A549 (cell line): ENCODE measurements around the gene HS6ST1.

Experiments used
- KDM5A ChIP-seq: fragments of 200-600 bp; sonication (generic); IDR thresholded peaks from 2 replicates; pipeline ENCODE4 v1.6.1; 2016; ENCODE audit warnings: antibody characterized with exemption, mild to moderate bottlenecking
- MAFK ChIP-seq: fragments of 450-650 bp; IDR thresholded peaks from 2 replicates; pipeline ENCODE4 v1.6.1; 2014; ENCODE audit not compliant: partially characterized antibody
- MYC ChIP-seq: IDR thresholded peaks from 2 replicates; pipeline ENCODE4 v1.6.1; 2012; ENCODE audit warnings: mild to moderate bottlenecking, inconsistent platforms, low read length, improper control_type of control experiment, borderline replicate concordance
- POLR2A ChIP-seq: IDR thresholded peaks from 2 replicates; pipeline ENCODE4 v1.6.1; 2012; ENCODE audit warnings: mild to moderate bottlenecking, low read length
- ZSCAN20 ChIP-seq: fragments of 250-450 bp; sonication (Bioruptor Pico); IDR thresholded peaks from 2 replicates; pipeline ENCODE4 v1.8.0; 2022; ENCODE audit warnings: mild to moderate bottlenecking, moderate library complexity
- TF ChIP-seq, protein P1 (sequence below): fragments of >200 bp; sonication (Bioruptor Twin); formaldehyde crosslinking; IDR thresholded peaks from 3 replicates; pipeline ENCODE4 v1.5.1; 2016
- TF ChIP-seq, protein P2 (sequence below): fragments of 450-650 bp; IDR thresholded peaks from 2 replicates; pipeline ENCODE4 v1.6.1; 2014; ENCODE audit warnings: antibody characterized with exemption
- TF ChIP-seq, protein P3 (sequence below): fragments of 200-600 bp; sonication (generic); IDR thresholded peaks from 2 replicates; pipeline ENCODE4 v1.6.1; 2016; ENCODE audit warnings: antibody characterized with exemption, mild to moderate bottlenecking, moderate library complexity

DNA sequence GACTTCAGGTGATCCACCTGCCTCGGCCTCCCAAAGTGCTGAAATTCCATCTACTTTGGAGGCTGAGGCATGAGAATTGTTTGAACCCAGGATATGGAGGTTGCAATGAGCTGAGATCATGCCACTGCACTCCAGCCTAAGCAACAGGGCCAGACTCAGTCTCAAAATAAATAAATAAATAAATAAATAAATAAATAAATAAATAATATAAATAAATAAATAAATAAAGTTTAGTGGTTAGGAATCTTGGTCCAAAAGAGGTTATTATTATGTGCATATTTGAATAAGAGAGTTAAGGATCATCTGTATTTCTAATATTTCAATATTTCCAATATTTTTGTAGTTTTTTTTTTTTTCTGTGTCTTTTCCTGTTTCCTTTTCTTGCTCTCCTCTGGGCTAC is 90.8 kb downstream of the HS6ST1 start:
- TF ChIP-seq, protein P1, sequence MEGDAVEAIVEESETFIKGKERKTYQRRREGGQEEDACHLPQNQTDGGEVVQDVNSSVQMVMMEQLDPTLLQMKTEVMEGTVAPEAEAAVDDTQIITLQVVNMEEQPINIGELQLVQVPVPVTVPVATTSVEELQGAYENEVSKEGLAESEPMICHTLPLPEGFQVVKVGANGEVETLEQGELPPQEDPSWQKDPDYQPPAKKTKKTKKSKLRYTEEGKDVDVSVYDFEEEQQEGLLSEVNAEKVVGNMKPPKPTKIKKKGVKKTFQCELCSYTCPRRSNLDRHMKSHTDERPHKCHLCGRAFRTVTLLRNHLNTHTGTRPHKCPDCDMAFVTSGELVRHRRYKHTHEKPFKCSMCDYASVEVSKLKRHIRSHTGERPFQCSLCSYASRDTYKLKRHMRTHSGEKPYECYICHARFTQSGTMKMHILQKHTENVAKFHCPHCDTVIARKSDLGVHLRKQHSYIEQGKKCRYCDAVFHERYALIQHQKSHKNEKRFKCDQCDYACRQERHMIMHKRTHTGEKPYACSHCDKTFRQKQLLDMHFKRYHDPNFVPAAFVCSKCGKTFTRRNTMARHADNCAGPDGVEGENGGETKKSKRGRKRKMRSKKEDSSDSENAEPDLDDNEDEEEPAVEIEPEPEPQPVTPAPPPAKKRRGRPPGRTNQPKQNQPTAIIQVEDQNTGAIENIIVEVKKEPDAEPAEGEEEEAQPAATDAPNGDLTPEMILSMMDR = no peak
- TF ChIP-seq POLR2A (no peak), KDM5A (no peak), ZSCAN20 (CRISPR knock-in tag) (no peak), MAFK (no peak), MYC (no peak)
- TF ChIP-seq, protein P2, sequence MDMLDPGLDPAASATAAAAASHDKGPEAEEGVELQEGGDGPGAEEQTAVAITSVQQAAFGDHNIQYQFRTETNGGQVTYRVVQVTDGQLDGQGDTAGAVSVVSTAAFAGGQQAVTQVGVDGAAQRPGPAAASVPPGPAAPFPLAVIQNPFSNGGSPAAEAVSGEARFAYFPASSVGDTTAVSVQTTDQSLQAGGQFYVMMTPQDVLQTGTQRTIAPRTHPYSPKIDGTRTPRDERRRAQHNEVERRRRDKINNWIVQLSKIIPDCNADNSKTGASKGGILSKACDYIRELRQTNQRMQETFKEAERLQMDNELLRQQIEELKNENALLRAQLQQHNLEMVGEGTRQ = no peak
- TF ChIP-seq, protein P3, sequence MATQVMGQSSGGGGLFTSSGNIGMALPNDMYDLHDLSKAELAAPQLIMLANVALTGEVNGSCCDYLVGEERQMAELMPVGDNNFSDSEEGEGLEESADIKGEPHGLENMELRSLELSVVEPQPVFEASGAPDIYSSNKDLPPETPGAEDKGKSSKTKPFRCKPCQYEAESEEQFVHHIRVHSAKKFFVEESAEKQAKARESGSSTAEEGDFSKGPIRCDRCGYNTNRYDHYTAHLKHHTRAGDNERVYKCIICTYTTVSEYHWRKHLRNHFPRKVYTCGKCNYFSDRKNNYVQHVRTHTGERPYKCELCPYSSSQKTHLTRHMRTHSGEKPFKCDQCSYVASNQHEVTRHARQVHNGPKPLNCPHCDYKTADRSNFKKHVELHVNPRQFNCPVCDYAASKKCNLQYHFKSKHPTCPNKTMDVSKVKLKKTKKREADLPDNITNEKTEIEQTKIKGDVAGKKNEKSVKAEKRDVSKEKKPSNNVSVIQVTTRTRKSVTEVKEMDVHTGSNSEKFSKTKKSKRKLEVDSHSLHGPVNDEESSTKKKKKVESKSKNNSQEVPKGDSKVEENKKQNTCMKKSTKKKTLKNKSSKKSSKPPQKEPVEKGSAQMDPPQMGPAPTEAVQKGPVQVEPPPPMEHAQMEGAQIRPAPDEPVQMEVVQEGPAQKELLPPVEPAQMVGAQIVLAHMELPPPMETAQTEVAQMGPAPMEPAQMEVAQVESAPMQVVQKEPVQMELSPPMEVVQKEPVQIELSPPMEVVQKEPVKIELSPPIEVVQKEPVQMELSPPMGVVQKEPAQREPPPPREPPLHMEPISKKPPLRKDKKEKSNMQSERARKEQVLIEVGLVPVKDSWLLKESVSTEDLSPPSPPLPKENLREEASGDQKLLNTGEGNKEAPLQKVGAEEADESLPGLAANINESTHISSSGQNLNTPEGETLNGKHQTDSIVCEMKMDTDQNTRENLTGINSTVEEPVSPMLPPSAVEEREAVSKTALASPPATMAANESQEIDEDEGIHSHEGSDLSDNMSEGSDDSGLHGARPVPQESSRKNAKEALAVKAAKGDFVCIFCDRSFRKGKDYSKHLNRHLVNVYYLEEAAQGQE = no peak
